Measurements from ENCODE around the gene SUFU.

The SUFU gene

DNA sequence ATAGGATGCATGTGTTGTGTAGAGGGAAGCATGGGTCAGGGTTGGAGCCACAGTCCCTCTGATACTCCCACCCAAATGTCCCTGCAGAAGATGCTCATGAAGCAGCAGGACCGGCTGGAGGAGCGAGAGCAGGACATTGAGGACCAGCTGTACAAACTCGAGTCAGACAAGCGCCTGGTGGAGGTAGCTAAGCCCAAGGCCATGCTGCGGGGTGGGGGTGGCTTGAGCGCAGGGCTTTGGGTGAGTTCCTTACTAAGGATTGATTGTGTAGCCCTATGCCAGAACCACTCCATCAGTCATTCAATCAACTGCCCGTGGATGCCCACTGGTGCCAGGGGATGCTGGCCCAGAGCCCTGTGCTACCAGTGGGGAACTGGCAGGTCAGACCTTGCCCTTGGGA, 150.8 kb downstream of the SUFU start:
- Histone ChIP-seq H3K4me2 (ENCODE audit: low read length) (no peak overlapping the region), H3K27me3 (ENCODE audit: control insufficient read depth, insufficient read depth, low read length) (no peaks in the 10 kb centered on the region), H3K9me3 (ENCODE audit: control insufficient read depth, low read length) (no peaks in the 10 kb centered on the region), H2AFZ (no peak overlapping the region), H3K9ac (no peak overlapping the region), H3K27ac (no peak overlapping the region), H3K79me2 (peaks cover 37% of the 10 kb centered on the region), H3K36me3 (ENCODE audit: control insufficient read depth, insufficient read depth, low read length) (no peaks in the 10 kb centered on the region), H3K4me1 (peaks cover 33% of the 10 kb centered on the region), H3K4me3 (ENCODE audit: low read depth, low read length) (no peak overlapping the region)
- no peak for TF ChIP-seq CTCF (IDR thresholded peaks at IDR 0.05)

DNA sequence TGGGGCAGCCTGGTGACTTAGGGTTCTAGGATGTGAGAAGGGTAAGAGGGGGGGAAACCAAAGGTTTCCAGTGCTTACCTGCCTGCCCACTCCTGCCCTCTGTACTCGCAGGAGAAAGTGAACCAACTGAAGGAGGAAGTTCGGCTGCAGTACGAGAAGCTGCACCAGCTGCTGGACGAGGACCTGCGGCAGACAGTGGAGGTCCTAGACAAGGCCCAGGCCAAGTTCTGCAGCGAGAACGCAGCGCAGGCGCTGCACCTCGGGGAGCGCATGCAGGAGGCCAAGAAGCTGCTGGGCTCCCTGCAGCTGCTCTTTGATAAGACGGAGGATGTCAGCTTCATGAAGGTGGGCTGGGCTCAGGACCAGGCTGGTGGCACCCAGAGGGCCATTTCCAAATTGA, 151.2 kb downstream of the SUFU start:
- H3K27ac ChIP-seq: no peak overlapping the region
- H3K4me3 ChIP-seq (ENCODE audit: low read depth, low read length): no peak overlapping the region
- peaks cover 32% of the 10 kb centered on the region for H3K4me1 ChIP-seq
- no peaks in the 10 kb centered on the region for H3K36me3 ChIP-seq (ENCODE audit: control insufficient read depth, insufficient read depth, low read length)
- no peak overlapping the region for H3K9ac ChIP-seq
- no peak overlapping the region for H3K4me2 ChIP-seq (ENCODE audit: low read length)
- peaks cover 33% of the 10 kb centered on the region for H3K79me2 ChIP-seq
- H3K27me3 ChIP-seq (ENCODE audit: control insufficient read depth, insufficient read depth, low read length): no peaks in the 10 kb centered on the region
- no peak for TF ChIP-seq CTCF (IDR thresholded peaks at IDR 0.05)
- H2AFZ ChIP-seq: no peak overlapping the region
- no peaks in the 10 kb centered on the region for H3K9me3 ChIP-seq (ENCODE audit: control insufficient read depth, low read length)

DNA sequence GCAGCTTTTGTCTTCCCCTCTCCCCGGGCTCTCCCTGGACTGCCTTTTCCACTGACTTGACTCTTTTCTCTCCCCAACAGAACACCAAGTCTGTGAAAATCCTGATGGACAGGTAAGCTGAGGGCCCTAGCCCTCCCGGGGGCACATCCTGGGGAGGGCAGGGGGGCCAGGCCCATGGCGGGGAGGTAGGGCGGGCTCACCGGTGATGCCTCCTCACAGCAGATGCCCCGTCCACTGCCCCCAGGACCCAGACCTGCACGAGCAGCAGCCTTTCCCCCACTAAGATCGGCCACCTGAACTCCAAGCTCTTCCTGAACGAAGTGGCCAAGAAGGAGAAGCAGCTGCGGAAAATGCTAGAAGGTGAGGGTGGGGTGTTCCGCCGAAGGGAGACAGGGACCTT, 152.3 kb downstream of the SUFU start:
- Histone ChIP-seq H3K79me2 (peaks cover 22% of the 10 kb centered on the region), H3K36me3 (ENCODE audit: control insufficient read depth, insufficient read depth, low read length) (no peaks in the 10 kb centered on the region), H3K4me1 (peaks cover 30% of the 10 kb centered on the region), H2AFZ (no peak overlapping the region), H3K4me3 (ENCODE audit: low read depth, low read length) (no peak overlapping the region), H3K9me3 (ENCODE audit: control insufficient read depth, low read length) (no peaks in the 10 kb centered on the region), H3K27ac (no peak overlapping the region), H3K27me3 (ENCODE audit: control insufficient read depth, insufficient read depth, low read length) (no peaks in the 10 kb centered on the region), H3K4me2 (ENCODE audit: low read length) (no peak overlapping the region), H3K9ac (no peak overlapping the region)
- TF ChIP-seq CTCF (IDR thresholded peaks at IDR 0.05): no peak

- Histone ChIP-seq H3K79me2 (peaks cover 16% of the 10 kb centered on the region), H3K4me1 (peaks cover 26% of the 10 kb centered on the region), H3K4me2 (ENCODE audit: low read length) (no peak overlapping the region), H3K27me3 (ENCODE audit: control insufficient read depth, insufficient read depth, low read length) (no peaks in the 10 kb centered on the region), H3K4me3 (ENCODE audit: low read depth, low read length) (no peak overlapping the region), H3K27ac (peak overlapping the region; percentile 52), H2AFZ (no peak overlapping the region), H3K36me3 (ENCODE audit: control insufficient read depth, insufficient read depth, low read length) (no peaks in the 10 kb centered on the region), H3K9ac (no peak overlapping the region), H3K9me3 (ENCODE audit: control insufficient read depth, low read length) (no peaks in the 10 kb centered on the region)
- TF ChIP-seq CTCF (IDR thresholded peaks at IDR 0.05): no peak
Measured at GRCh38 chr10:102656791-102657371, 153.1 kb downstream of the SUFU start.

DNA sequence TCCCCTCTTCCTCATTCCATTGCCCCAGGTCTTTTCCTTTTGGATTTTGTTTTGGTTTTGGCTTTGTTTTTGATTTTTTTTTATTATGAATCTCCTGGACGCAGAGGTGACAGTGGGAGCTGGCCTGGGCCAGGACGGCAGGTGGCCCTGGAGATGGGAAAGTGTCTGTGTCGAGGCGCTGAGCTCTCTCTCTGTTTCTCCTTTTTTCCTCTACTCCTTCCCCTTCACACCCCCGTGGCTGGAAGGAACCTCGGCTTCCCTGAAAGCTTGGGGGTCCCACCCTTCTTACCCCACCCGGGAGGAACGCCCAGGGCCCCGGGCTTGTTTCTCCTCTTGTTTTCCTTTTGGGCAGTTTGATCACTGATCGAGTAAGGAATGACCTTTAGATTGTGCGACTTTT, 153.7 kb downstream of the SUFU start:
- peaks cover 10% of the 10 kb centered on the region for H3K79me2 ChIP-seq
- H3K4me2 ChIP-seq (ENCODE audit: low read length): no peak overlapping the region
- no peak overlapping the region for H3K4me3 ChIP-seq (ENCODE audit: low read depth, low read length)
- H2AFZ ChIP-seq: no peak overlapping the region
- peak overlapping the region; percentile 52 for H3K27ac ChIP-seq
- H3K4me1 ChIP-seq: peaks cover 22% of the 10 kb centered on the region
- H3K9me3 ChIP-seq (ENCODE audit: control insufficient read depth, low read length): no peaks in the 10 kb centered on the region
- TF ChIP-seq CTCF (IDR thresholded peaks at IDR 0.05): no peak
- H3K36me3 ChIP-seq (ENCODE audit: control insufficient read depth, insufficient read depth, low read length): no peaks in the 10 kb centered on the region
- no peaks in the 10 kb centered on the region for H3K27me3 ChIP-seq (ENCODE audit: control insufficient read depth, insufficient read depth, low read length)
- H3K9ac ChIP-seq: no peak overlapping the region
